Measurements from ENCODE around the gene CPSF6.
"Not testable (repeated sequence)": the region's sequence is repeated elsewhere in the genome, so short reads cannot be mapped to it uniquely, and the experiment has no call there.

CPSF6 gene, protein sequence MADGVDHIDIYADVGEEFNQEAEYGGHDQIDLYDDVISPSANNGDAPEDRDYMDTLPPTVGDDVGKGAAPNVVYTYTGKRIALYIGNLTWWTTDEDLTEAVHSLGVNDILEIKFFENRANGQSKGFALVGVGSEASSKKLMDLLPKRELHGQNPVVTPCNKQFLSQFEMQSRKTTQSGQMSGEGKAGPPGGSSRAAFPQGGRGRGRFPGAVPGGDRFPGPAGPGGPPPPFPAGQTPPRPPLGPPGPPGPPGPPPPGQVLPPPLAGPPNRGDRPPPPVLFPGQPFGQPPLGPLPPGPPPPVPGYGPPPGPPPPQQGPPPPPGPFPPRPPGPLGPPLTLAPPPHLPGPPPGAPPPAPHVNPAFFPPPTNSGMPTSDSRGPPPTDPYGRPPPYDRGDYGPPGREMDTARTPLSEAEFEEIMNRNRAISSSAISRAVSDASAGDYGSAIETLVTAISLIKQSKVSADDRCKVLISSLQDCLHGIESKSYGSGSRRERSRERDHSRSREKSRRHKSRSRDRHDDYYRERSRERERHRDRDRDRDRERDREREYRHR

GRCh38 chr12:69239352-69239921, at the start of gene CPSF6:
CPSF6 (plus strand) TSS chr12:69239569; CDS start chr12:69239647, 78 bp downstream.
- peak; percentile 96 for DNase-seq (ENCODE audit: low spot score)

DNA sequence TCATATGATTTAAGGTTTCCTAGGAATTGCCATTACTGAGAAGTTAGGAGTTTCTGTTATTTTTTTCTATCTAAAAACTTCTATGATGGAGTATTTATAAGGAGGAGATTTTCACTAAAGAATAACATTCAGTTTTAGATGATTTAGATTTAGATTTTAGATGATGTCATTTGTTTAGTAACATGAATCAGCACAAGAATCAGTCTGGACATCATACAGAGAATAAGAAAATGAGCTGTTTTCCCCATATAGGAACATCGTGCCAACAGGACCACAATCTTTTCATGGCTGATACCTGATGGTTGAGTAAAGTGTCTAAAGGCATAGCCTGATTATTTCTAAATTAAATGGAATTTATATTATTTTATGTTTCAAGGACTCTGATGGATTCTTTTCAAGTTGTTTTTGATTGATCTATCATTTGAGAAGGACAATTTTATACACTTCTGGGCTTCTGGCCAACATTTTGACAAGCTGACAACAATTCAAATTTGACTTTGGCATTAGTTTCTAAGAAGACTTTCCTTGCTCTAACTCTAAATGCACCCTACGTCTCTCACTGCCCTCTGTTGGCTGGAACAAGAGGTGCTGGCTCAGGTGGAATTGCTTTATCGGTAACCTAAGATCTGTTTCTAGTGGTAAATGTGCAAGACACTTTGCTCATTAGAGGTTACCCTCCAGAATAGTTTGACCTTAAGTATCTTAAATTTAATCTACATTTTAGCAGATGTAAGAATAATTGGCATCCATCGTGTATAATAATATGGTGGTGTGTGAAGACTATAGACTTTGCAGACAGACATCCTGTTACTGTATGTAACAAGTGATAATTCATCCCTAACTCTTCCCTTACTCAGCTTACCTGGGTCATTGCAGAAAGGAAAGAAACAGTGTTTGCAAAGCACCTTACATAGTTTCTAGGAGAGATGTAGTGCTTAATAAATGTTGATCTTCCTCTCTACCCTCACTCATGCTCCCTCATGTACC, 42.8 kb upstream of the CPSF6 start:
- DNase-seq (ENCODE audit: low spot score), result no peak

GRCh38 chr12:69199976-69200375, 39.4 kb upstream of the CPSF6 start:
- DNase-seq (ENCODE audit: low spot score), result not testable (repeated sequence)

- DNase-seq (ENCODE audit: low spot score), result no peak
These were observed 35.2 kb upstream of the CPSF6 start for GRCh38 chr12:69204191-69204590.

- no peak for DNase-seq (ENCODE audit: low spot score)
These were observed 28.7 kb upstream of the CPSF6 start for GRCh38 chr12:69210661-69211060.

GRCh38 chr12:69211160-69211559, 28.2 kb upstream of the CPSF6 start:
- no peak for DNase-seq (ENCODE audit: low spot score)

- DNase-seq (ENCODE audit: low spot score), result no peak
These were observed 25.2 kb upstream of the CPSF6 start for GRCh38 chr12:69214169-69214568.

GRCh38 chr12:69225251-69225910, 14.0 kb upstream of the CPSF6 start:
- no peak for DNase-seq (ENCODE audit: low spot score)

DNA sequence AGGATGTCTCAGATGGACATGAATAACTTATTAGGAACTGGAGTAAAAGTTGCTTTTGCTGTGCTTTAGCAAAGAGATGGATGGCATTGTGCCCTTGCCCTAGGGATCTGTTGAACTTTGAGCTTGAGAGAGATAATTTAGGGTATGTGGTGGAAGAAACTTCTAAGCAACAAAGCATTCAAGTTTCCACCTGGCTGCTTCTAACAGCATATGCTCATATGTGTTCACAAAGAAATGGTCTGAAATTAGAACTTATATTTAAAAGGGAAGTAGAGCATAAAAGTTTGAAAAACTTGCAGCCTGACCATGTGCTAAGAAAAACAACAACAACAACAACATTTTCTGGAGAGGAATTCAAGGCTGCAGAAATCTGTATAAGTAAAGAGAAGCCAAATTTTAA, 7.9 kb upstream of the CPSF6 start:
- DNase-seq (ENCODE audit: low spot score), result no peak

DNA sequence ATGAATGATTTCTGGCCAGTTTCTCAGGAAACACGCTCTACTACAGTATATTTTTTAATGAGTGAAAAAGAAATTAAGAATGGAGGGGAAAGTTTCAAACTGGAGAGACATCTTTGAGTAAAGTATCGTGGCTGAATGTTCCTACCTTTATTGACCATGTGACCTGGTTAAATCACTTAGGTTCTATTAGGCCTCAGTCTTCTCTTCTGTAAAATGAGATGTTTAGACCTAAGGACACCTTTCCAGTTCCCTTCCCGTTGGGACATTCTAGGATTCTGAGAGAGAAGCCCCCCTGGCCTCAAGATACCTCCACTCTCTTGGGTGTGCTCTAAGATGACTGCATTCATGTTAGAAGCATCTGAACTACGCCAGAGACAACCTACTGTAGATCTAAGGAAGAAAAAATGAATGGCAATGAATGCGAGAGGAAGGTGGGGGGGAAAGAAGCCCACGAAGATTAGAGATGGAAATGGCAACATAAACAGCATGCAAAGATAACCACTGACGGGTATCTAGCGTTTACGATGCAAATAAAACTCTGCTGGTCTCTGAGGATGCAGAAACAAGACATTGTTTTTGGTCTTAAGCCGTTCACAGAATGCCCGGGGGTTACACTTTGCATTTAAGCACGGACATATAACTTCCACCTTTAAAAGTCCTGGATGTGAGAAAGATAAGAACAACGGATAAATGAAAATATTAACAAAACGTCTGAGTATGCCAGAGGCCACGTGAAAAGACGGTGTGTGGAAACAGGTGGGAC, 599 bp upstream of the CPSF6 start:
- DNase-seq (ENCODE audit: low spot score), result no peak

GRCh38 chr12:69239922-69240630, 707 bp downstream of the CPSF6 start:
- peak; percentile 22 for DNase-seq (ENCODE audit: low spot score)

DNA sequence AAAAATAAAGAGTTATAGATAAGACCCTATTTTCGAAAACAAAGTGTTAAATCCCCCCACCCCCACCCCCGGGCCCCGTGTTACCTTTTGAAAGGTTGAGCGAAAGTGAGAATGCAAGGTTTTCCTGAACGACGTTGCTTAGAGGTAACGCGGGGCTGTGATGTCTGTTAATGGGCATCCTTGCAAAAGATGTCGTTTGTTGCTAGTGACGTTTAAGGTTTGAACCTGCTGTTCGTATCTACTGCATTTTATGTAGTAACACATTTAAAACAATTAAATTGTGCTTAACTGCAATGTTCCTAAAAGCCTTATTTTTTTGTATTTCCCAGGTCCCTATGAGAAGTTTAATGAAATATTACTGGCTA, 1.2 kb downstream of the CPSF6 start:
- DNase-seq (ENCODE audit: low spot score), result no peak

DNA sequence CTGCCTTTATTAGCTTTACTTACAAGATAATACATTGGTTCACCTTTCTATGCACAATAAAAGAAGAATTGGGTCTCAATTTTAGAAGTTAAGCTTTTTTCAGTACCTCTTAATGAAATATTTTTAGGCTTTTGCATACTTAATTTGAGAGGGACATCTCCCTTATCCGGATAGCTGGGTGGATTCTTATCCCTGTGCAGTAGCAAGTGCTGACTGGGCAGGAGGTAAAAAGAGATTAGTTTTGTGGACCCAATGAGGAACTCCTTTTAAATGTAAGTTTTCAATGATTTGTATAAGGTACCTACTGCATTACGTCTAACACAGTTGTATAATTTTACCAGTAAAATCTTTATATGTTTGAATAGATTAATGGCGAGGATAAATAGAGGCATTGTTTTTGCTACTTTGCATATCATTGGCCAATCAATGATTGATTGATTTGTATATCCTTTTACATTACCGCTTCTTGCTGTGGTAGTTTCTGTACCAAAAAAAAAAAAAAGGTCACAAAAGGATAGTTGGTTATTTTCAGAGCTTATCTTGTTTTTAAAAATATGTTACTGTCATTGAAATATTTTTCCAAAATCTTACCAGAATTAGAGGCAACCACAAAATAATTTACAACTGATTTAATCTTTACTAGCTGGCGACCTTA, 2.2 kb downstream of the CPSF6 start:
- DNase-seq (ENCODE audit: low spot score), result no peak

GRCh38 chr12:69243099-69244084, 4.0 kb downstream of the CPSF6 start:
- DNase-seq (ENCODE audit: low spot score), result no peak

GRCh38 chr12:69247268-69248018, 8.1 kb downstream of the CPSF6 start:
- DNase-seq (ENCODE audit: low spot score), result no peak

DNA sequence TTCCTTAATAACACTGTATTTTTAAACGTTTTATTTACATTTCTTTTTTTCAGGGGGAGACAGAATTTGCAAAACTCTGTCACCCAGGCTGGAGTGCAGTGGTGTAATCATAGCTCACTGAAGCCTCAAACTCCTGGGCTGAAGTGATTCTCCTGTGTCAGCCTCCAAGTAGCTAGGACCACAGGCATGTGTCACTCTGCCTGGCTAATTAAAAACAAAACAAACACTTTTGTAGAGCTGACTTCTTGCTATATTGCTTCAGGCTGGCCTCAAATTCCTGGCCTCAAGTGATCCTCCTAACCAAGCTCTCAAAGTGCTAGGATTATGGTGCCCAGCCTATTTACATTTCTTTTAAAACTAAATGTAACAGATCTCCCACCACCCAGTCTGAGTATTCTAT, 12.7 kb downstream of the CPSF6 start:
- DNase-seq (ENCODE audit: low spot score), result no peak

DNA sequence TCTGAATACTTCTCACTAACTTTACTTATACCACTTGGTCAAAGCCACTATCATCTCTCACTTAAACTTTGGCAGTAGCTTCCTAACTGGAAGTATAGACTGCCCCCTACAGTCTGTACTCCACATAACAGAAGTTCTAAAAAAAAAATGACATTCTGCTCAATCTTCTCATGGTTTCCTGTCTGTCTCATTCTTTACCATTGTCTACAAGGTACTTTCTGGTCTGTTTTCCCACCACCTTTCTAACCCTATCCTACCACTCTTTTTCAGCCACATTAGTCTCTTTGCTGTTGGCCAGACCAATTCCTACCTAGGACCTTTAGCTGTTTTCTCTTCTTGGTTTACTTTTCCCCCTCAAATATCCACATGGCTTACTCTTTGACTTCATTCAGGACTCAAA, 14.7 kb downstream of the CPSF6 start:
- DNase-seq (ENCODE audit: low spot score), result peak; percentile 26

DNA sequence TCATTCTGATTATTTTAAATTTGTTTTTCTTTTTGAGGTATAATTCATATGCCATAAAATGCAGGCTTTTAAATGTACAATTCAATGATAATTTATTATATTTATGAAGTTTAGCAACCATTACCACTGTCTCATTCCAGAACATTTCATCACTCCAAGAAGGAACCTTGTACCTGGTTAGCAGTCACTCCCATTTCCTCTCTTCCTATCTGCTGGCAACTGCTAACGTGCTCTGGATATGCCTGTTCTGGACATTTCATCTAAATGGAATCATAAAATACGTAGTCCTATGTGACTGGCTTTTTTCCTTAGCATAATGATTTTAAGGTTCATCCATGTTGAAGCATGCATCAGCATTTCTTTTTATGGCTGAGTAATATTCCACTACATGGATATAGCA, 15.5 kb downstream of the CPSF6 start:
- no peak for DNase-seq (ENCODE audit: low spot score)
